Neural progenitor cell (in vitro differentiated cells): ENCODE results near the gene PAK4.

Experiments
- CTCF ChIP-seq: fragments of 200-600 bp; sonication (generic); IDR thresholded peaks from 2 replicates; pipeline ENCODE4 v1.5.1; 2017; ENCODE audit warnings: antibody characterized with exemption, mild to moderate bottlenecking
- EZH2 ChIP-seq: fragments of 200-600 bp; sonication (generic); IDR thresholded peaks from 2 replicates; pipeline ENCODE4 v1.6.1; 2017; ENCODE audit warnings: antibody characterized with exemption, mild to moderate bottlenecking, moderate library complexity
- EZH2phosphoT487 ChIP-seq: fragments of 200-600 bp; sonication (generic); IDR thresholded peaks from 2 replicates; pipeline ENCODE4 v1.6.1; 2017; ENCODE audit warnings: antibody characterized with exemption

GRCh38 chr19:39150235-39150634 lies 24.6 kb downstream of the PAK4 start:
- no peak for TF ChIP-seq CTCF
- TF ChIP-seq EZH2, result no peak
- no peak for TF ChIP-seq EZH2phosphoT487
